GM19239 (cell line): Measurements from ENCODE around the gene MMP23B.

Experiments
- DNase-seq: peaks from one replicate; pipeline ENCODE4 v3.0.0; 2011; ENCODE audit warnings: low spot score; ENCODE audit not compliant: insufficient read length
- FAIRE-seq: peaks from 2 replicates; lab custom pipeline; 2011; peaks lifted over from hg19 to GRCh38; lab: Jason Lieb, UNC

The MMP23B gene

GRCh38 chr1:1602304-1602967, 29.5 kb upstream of the MMP23B start:
- DNase-seq (no peak), FAIRE-seq (no peak)

GRCh38 chr1:1602968-1603506, 28.9 kb upstream of the MMP23B start:
- FAIRE-seq = no peak
- no peak for DNase-seq

GRCh38 chr1:1603671-1604373, 28.2 kb upstream of the MMP23B start:
- DNase-seq = no peak
- no peak for FAIRE-seq

DNA sequence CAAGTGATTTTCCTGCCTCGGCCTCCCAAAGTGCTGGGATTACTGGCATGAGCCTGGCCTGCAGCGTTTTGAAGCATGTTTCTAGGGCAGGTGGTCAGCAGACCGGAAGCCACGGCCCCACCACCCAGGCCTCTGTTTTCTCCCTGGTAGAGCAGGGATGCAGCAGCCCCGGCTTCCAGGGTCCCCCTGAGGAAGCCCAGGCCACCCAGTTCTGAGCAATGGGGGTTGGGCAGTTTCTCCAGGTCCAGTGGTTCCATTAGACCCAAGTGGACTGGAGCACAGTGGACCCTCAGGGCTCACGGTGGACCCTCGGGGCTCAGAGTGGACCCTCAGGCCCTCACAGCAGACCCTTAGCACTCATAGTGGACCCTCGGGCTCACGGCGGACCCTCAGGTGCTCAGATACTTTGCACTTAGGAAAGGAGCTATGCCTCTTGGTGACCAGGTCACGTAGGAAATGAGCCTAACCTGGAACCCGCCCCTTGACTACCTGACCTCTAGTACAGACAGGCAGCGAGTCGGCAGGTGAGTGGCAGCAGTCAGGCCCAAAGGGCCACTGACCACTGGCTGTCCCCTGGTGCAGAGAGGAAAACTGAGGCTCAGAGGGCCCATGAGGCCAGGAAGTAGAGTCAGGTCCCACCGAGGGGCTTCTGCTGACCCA, 27.5 kb upstream of the MMP23B start:
- no peak for FAIRE-seq
- no peak for DNase-seq

DNA sequence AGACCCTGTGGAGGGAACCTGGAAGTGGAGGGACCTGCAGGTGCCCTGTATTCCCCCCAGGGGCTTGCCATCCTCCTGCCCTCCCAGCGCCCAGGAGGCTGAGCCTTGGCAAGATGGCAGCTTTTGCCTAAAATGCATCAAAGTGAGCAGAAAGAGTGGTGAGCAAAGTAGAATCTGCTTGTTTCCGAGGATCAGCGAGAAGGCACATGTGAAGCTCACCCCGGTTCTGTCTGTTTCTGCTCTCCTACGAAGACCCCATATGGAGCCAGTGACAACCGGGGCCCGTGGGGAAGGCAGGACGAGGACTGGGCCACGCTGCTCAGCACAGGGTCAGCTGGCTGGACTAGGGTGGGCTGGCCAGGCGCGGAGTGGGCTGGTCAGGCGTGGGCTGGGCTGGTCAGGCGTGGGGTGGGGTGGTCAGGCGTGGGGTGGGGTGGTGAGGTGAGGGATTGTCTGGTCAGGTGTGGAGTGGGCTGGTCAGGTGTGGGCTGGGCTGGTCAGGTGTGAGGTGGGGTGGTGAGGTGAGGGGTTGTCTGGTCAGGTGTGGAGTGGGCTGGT, 26.9 kb upstream of the MMP23B start:
- FAIRE-seq (no peak), DNase-seq (no peak)

- FAIRE-seq (no peak), DNase-seq (no peak)
These were observed 26.2 kb upstream of the MMP23B start for GRCh38 chr1:1605724-1606123.

DNA sequence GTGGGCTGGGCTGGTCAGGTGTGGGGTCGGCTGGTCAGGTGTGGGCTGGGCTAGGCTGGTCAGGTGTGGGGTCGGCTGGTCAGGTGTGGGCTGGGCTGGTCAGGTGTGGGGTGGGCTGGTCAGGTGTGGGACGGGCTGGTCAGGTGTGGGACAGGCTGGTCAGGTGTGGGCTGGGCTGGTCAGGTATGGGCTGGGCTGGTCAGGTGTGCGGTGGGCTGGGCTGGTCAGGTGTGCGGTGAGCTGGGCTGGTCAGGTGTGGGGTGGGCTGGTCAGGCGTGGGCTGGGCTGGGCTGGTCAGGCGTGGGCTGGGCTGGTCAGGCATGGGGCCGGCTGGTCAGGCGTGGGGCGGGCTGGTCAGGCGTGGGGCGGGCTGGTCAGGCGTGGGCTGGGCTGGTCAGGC, 25.7 kb upstream of the MMP23B start:
- FAIRE-seq = no peak

DNA sequence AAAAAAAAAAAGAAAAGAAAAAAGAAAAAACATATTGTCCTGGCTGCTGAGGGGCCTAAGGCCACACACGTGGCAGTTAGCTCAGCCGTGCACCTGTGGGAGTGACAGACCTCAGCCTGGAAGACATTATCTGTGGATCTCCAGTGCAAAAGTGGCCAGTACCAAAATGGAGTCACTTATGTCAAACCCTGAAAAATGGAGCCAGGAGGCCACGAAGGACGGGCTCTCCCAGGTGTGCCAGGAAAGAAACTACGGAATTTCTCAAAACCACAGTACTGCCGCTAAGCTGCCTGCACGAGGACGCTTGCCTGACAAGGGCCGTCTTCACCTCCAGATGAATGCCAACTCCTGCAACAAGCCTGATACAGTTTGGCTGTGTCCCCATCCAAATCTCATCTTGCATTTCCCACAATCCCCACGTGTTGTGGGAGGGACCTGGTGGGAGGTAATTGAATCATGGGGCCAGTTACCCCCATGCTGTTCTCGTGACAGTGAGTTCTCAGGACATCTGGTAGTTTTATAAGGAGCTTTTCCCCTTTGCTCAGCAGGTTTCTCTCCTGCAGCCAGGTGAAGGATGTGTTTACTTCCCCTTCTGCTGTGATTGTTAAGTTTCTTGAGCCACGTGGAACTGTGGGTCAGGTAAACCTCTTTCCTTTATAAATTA, 22.0 kb upstream of the MMP23B start:
- no peak for DNase-seq
- FAIRE-seq = no peak

More for the DNA sequence above, 25.7 kb upstream of the MMP23B start:
- DNase-seq = no peak

DNA sequence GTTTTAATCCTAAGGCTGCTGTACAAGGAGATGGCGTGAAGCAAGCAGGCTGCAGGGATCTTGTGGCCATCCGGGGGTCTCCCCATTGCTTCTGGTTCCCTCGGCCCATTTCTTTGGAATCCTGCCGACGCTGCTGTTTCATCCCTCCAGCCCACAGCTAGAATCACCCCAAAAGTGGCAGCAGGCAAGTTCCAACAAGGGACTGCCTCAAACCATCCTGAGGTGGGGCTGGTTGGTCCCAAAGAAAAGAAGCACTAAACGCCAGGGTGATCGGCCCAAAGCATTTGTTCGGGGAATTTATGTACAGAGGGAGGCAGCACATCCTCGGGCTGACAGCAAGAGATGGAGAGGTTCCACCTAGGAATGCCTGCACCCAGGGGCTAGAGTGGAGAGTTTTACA, 21.2 kb upstream of the MMP23B start:
- no peak for DNase-seq
- no peak for FAIRE-seq

GRCh38 chr1:1612104-1612400, 19.9 kb upstream of the MMP23B start:
- FAIRE-seq = no peak
- no peak for DNase-seq

- no peak for FAIRE-seq
- no peak for DNase-seq
These were observed 18.4 kb upstream of the MMP23B start for GRCh38 chr1:1613509-1614082.

DNA sequence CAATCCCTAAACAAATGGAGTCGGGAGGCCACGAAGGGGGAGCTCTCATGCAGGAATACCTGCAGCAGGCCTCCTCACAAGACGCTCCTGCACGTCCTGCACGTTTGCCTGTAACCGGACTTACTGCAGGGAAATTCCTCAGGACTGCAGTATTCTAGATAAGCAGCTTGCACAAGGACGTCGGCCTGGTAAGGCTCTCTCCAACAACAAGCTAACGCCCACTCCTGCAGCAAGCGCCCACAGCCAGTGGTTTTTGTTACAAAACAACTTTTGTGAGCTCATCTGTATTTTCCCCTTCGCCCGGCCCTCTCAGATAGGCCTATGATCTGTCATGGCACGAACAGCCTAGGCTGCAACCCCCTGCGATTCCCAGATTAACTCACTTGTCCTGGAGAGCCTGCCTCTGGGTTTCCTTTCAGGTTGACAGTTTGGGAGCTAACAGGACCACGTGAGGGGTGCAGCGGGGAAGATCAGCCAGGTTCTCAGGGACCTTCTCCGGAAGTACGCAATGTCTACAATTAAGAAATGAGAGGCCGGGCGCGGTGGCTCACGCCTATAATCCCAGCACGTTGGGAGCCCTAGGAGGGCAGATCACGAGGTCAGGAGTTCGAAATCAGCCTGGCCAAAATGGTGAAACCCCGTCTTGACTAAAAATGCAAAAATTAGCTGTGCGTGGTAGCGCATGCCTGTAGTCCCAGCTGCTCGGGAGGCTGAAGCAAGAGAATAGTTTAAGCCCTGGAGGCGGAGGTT, 17.6 kb upstream of the MMP23B start:
- no peak for DNase-seq
- no peak for FAIRE-seq

DNA sequence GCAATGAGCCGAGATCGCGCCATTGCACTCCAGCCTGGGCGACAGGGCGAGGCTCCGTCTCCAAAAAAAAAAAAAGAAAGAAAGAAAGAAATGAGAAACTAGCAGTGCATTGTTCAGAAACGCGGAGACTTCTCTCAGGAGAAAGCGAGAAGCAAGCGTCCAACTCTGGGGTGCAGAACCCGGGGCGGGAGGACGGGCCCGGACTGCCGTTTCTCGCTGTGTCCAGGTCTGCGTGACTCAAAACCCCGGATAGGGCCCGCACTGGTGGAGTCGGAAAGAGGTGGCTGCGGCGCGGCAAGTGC, 17.1 kb upstream of the MMP23B start:
- FAIRE-seq = no peak
- no peak for DNase-seq

GRCh38 chr1:1615256-1616044, 16.5 kb upstream of the MMP23B start, which contains the start of gene MIB2:
Gene MIB2, plus strand, starts transcription at chr1:1615500. Its CDS starts 7,953 bp downstream, at chr1:1623453.
- peak; percentile 98 for FAIRE-seq
- peak; percentile 100 for DNase-seq

GRCh38 chr1:1616045-1616790, 15.8 kb upstream of the MMP23B start:
- DNase-seq (no peak), FAIRE-seq (no peak)

DNA sequence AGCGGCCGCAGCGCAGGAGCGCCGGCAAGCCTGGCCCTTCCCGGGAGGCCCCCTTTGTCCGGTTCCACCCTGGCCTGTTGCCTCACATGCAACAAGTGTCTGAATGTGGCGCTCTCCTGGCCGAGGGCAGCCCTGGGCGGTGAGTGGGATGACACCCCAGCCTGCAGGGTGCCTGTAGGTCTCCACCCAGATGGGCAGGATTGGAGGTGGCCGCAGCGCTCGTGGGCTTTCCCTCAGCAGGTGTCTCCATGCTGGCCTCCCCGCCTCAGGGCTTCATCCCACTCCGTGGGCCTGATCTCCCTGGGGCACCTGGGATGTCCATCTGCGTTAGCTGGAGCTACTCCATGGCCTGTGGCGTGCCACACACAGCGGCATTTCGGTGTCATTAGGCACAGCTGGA, 15.1 kb upstream of the MMP23B start:
- no peak for DNase-seq
- FAIRE-seq = no peak

GRCh38 chr1:1617516-1617915, 14.5 kb upstream of the MMP23B start:
- FAIRE-seq = no peak
- no peak for DNase-seq

DNA sequence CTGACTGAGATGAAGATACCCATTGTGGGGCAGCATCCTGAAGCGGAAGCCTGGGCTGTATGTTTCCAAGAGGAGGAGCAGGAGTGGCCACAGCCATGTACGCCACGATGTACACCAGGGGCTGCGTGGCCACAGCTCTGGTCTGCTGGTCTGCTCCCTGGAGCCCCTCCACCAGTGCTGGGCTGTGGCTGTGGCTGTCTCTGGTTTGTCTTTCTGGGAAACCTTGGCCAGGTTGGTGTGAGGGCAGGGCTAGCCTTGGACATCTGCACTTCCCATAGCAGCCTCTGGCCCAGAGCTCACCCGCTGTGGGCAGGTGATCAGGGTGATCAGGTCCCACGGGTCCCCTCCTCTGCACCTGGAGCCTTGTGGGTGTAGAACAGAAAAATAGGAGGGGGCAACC, 14.0 kb upstream of the MMP23B start:
- DNase-seq = no peak
- no peak for FAIRE-seq
